Neutrophil (primary cell): ENCODE results near the gene ANKRD1.

Experiments used
- H3K27ac ChIP-seq: fragments of 200-600 bp; sonication (generic); 2 replicates; pipeline ENCODE4 v1.5.1; 2016; ENCODE audit warnings: mild to moderate bottlenecking, moderate library complexity
- H3K27me3 ChIP-seq: fragments of 200-600 bp; sonication (generic); 2 replicates; pipeline ENCODE4 v1.6.0; 2016; ENCODE audit warnings: mild to moderate bottlenecking
- H3K36me3 ChIP-seq: fragments of 200-600 bp; sonication (generic); 2 replicates; pipeline ENCODE4 v1.5.1; 2017
- H3K4me1 ChIP-seq, 2 experiments: fragments of 200-600 bp in 1 of 2; sonication (generic) in 1 of 2; 1 replicate in 1 of 2; 2 replicates in 1 of 2; pipeline versions ENCODE4 v1.5.1 to v1.6.1; 2013 to 2016; ENCODE audit warnings: low read depth in 1 of 2, low read length in 1 of 2, mild to moderate bottlenecking in 1 of 2, moderate library complexity in 1 of 2; ENCODE audit not compliant: control insufficient read depth in 1 of 2, insufficient read depth in 1 of 2
- H3K4me3 ChIP-seq, 2 experiments: fragments of 200-600 bp in 1 of 2; sonication (generic) in 1 of 2; 1 replicate in 1 of 2; 2 replicates in 1 of 2; pipeline ENCODE4 v1.5.1; 2013 to 2016; ENCODE audit warnings: low read depth in 1 of 2, low read length in 1 of 2, mild to moderate bottlenecking in 1 of 2, moderate library complexity in 1 of 2
- H3K9me3 ChIP-seq: fragments of 200-600 bp; sonication (generic); 2 replicates; pipeline ENCODE4 v1.5.1; 2016
- TF ChIP-seq, protein P1 (sequence below): fragments of 200-600 bp; sonication (generic); IDR thresholded peaks from 2 replicates; pipeline ENCODE4 v1.5.1; 2016; ENCODE audit warnings: antibody characterized with exemption

ANKRD1 gene

GRCh38 chr10:90917238-90917967 is 3.5 kb downstream of the ANKRD1 start:
- no peaks in the 10 kb centered on the region for H3K9me3 ChIP-seq
- H3K4me3 ChIP-seq: no peak overlapping the region
- TF ChIP-seq, protein P1, sequence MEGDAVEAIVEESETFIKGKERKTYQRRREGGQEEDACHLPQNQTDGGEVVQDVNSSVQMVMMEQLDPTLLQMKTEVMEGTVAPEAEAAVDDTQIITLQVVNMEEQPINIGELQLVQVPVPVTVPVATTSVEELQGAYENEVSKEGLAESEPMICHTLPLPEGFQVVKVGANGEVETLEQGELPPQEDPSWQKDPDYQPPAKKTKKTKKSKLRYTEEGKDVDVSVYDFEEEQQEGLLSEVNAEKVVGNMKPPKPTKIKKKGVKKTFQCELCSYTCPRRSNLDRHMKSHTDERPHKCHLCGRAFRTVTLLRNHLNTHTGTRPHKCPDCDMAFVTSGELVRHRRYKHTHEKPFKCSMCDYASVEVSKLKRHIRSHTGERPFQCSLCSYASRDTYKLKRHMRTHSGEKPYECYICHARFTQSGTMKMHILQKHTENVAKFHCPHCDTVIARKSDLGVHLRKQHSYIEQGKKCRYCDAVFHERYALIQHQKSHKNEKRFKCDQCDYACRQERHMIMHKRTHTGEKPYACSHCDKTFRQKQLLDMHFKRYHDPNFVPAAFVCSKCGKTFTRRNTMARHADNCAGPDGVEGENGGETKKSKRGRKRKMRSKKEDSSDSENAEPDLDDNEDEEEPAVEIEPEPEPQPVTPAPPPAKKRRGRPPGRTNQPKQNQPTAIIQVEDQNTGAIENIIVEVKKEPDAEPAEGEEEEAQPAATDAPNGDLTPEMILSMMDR: no peak
- no peaks in the 10 kb centered on the region for H3K4me1 ChIP-seq
- no peaks in the 10 kb centered on the region for H3K27me3 ChIP-seq
- no peak overlapping the region for H3K27ac ChIP-seq
- H3K36me3 ChIP-seq: no peaks in the 10 kb centered on the region

- H3K36me3 ChIP-seq: no peaks in the 10 kb centered on the region
- no peak overlapping the region for H3K27ac ChIP-seq
- TF ChIP-seq, protein P1: no peak
- H3K4me3 ChIP-seq: no peak overlapping the region
- H3K27me3 ChIP-seq: no peaks in the 10 kb centered on the region
- H3K4me1 ChIP-seq: no peaks in the 10 kb centered on the region
- no peaks in the 10 kb centered on the region for H3K9me3 ChIP-seq
Measured at GRCh38 chr10:90916392-90917237, 4.3 kb downstream of the ANKRD1 start.

- Histone ChIP-seq H3K4me1 (no peaks in the 10 kb centered on the region), H3K9me3 (no peaks in the 10 kb centered on the region), H3K4me3 (no peak overlapping the region), H3K27ac (no peak overlapping the region), H3K36me3 (no peaks in the 10 kb centered on the region), H3K27me3 (no peaks in the 10 kb centered on the region)
- TF ChIP-seq, protein P1: no peak
Measured at GRCh38 chr10:90915766-90916075, 5.2 kb downstream of the ANKRD1 start.

GRCh38 chr10:90914992-90915765 is 5.7 kb downstream of the ANKRD1 start:
- H3K9me3 ChIP-seq: no peaks in the 10 kb centered on the region
- H3K4me3 ChIP-seq: no peak overlapping the region
- no peaks in the 10 kb centered on the region for H3K36me3 ChIP-seq
- H3K27ac ChIP-seq: no peak overlapping the region
- H3K4me1 ChIP-seq: no peaks in the 10 kb centered on the region
- TF ChIP-seq, protein P1: no peak
- H3K27me3 ChIP-seq: no peaks in the 10 kb centered on the region

GRCh38 chr10:90913774-90914420 is 7.0 kb downstream of the ANKRD1 start:
- Histone ChIP-seq H3K4me1 (no peaks in the 10 kb centered on the region), H3K27ac (no peak overlapping the region), H3K36me3 (no peaks in the 10 kb centered on the region), H3K9me3 (no peaks in the 10 kb centered on the region), H3K27me3 (no peaks in the 10 kb centered on the region), H3K4me3 (no peak overlapping the region)
- TF ChIP-seq, protein P1: no peak
